H9 (cell line): ENCODE data around the gene B9D1. TPM values are rescaled to one million over a fixed set of nuclear protein-coding genes. Genes with fewer than 3 reads are reported as not detected.

Source experiments
- DNase-seq: peaks from one replicate; pipeline ENCODE4 v3.0.0-alpha.2; 2017
- H2AFZ ChIP-seq: one replicate; pipeline ENCODE4 v1.6.1; 2013; ENCODE audit warnings: mild to moderate bottlenecking, low read length, control low read depth, moderate library complexity
- H2AK5ac ChIP-seq: 2 replicates; pipeline ENCODE4 v1.6.1; 2013; ENCODE audit warnings: low read length, control low read depth, mixed read lengths; ENCODE audit not compliant: insufficient read length
- H2BK120ac ChIP-seq: one replicate; pipeline ENCODE4 v1.6.1; 2013; ENCODE audit warnings: low read depth, mild to moderate bottlenecking, low read length, control low read depth, inconsistent platforms; ENCODE audit not compliant: poor library complexity, severe bottlenecking
- H2BK12ac ChIP-seq: 2 replicates; pipeline ENCODE4 v1.6.1; 2013; ENCODE audit warnings: low read length, control low read depth, mixed read lengths, low read depth; ENCODE audit not compliant: insufficient read length
- H2BK15ac ChIP-seq: 2 replicates; pipeline ENCODE4 v1.6.1; 2013; ENCODE audit warnings: low read depth, low read length, control low read depth
- H2BK20ac ChIP-seq: one replicate; pipeline ENCODE4 v1.6.1; 2013; ENCODE audit warnings: low read depth, mild to moderate bottlenecking, low read length, control low read depth, inconsistent platforms; ENCODE audit not compliant: poor library complexity, severe bottlenecking
- H2BK5ac ChIP-seq: 2 replicates; pipeline ENCODE4 v1.6.1; 2013; ENCODE audit warnings: low read length, control low read depth, mixed read lengths; ENCODE audit not compliant: insufficient read length
- H3K14ac ChIP-seq: 2 replicates; pipeline ENCODE4 v1.6.1; 2013; ENCODE audit warnings: low read length, control low read depth; ENCODE audit not compliant: insufficient read depth
- H3K18ac ChIP-seq: 2 replicates; pipeline ENCODE4 v1.6.1; 2013; ENCODE audit warnings: low read depth, mild to moderate bottlenecking, mixed read lengths, low read length, control low read depth; ENCODE audit not compliant: insufficient read length
- H3K23ac ChIP-seq: 2 replicates; pipeline ENCODE4 v1.6.1; 2013; ENCODE audit warnings: low read length, control low read depth, mixed read lengths, low read depth; ENCODE audit not compliant: insufficient read length
- H3K23me2 ChIP-seq: 2 replicates; pipeline ENCODE4 v1.6.1; 2013; ENCODE audit warnings: low read depth, mild to moderate bottlenecking, mixed read lengths, low read length, control low read depth; ENCODE audit not compliant: insufficient read length, poor library complexity, severe bottlenecking
- H3K27ac ChIP-seq: 2 replicates; pipeline ENCODE4 v1.5.1; 2013; ENCODE audit warnings: low read length, control low read depth, mixed read lengths, low read depth; ENCODE audit not compliant: insufficient read length
- H3K27me3 ChIP-seq: 2 replicates; pipeline ENCODE4 v1.6.1; 2013; ENCODE audit warnings: low read length, control low read depth, inconsistent platforms; ENCODE audit not compliant: insufficient read depth
- H3K4ac ChIP-seq: 2 replicates; pipeline ENCODE4 v1.6.1; 2013; ENCODE audit warnings: low read depth, mild to moderate bottlenecking, control low read depth, inconsistent platforms, low read length, moderate library complexity
- H3K4me1 ChIP-seq: 2 replicates; pipeline ENCODE4 v1.6.1; 2013; ENCODE audit warnings: low read length, control low read depth, inconsistent platforms; ENCODE audit not compliant: insufficient read depth
- H3K4me2 ChIP-seq: 2 replicates; pipeline ENCODE4 v1.6.1; 2013; ENCODE audit warnings: low read length, control low read depth, mixed read lengths; ENCODE audit not compliant: insufficient read length, insufficient read depth
- H3K56ac ChIP-seq: 2 replicates; pipeline ENCODE4 v1.6.1; 2013; ENCODE audit warnings: low read depth, mild to moderate bottlenecking, mixed read lengths, low read length, control low read depth; ENCODE audit not compliant: insufficient read length
- H3K79me1 ChIP-seq: 2 replicates; pipeline ENCODE4 v1.6.1; 2013; ENCODE audit warnings: low read depth, mild to moderate bottlenecking, moderate library complexity, low read length, control low read depth, inconsistent platforms; ENCODE audit not compliant: insufficient read depth, poor library complexity, severe bottlenecking
- H3K79me2 ChIP-seq: 2 replicates; pipeline ENCODE4 v1.6.1; 2013; ENCODE audit warnings: low read length, control low read depth, inconsistent platforms; ENCODE audit not compliant: insufficient read depth
- H3K9ac ChIP-seq: 2 replicates; pipeline ENCODE4 v1.6.1; 2013; ENCODE audit warnings: low read length, control low read depth, mixed read lengths; ENCODE audit not compliant: insufficient read length; ENCODE audit errors: extremely low read depth
- H3K9me3 ChIP-seq: one replicate; pipeline ENCODE4 v1.6.1; 2013; ENCODE audit warnings: low read depth, low read length, inconsistent platforms; ENCODE audit not compliant: control insufficient read depth
- H3T11ph ChIP-seq: one replicate; pipeline ENCODE4 v1.6.1; 2013; ENCODE audit warnings: mild to moderate bottlenecking, low read length, control low read depth, inconsistent platforms
- H4K20me1 ChIP-seq: one replicate; pipeline ENCODE4 v1.6.1; 2013; ENCODE audit not compliant: control insufficient read depth, insufficient read length, insufficient read depth
- H4K5ac ChIP-seq: 2 replicates; pipeline ENCODE4 v1.6.1; 2013; ENCODE audit warnings: low read depth, mild to moderate bottlenecking, mixed read lengths, low read length, control low read depth; ENCODE audit not compliant: insufficient read length
- H4K8ac ChIP-seq: replicated peaks from 2 replicates; pipeline ENCODE4 v1.6.1; 2013; ENCODE audit warnings: low read length, control low read depth, mixed read lengths, low read depth; ENCODE audit not compliant: insufficient read length
- H4K91ac ChIP-seq: 2 replicates; pipeline ENCODE4 v1.6.1; 2013; ENCODE audit warnings: low read depth, mild to moderate bottlenecking, moderate library complexity, mixed read lengths, low read length, control low read depth; ENCODE audit not compliant: insufficient read length
- H3K27ac Mint-ChIP-seq, 3 experiments: 2 replicates in 2 of 3; 3 replicates in 1 of 3; pipeline ENCODE4 v1.8.0; 2020 to 2021; ENCODE audit warnings: mixed read lengths in 3 of 3, mild to moderate bottlenecking in 1 of 3, moderate library complexity in 1 of 3
- H3K27me3 Mint-ChIP-seq: 2 replicates; pipeline ENCODE4 v1.8.0; 2021; ENCODE audit warnings: low read depth, mild to moderate bottlenecking, moderate library complexity, mixed read lengths
- H3K36me3 Mint-ChIP-seq, 3 experiments: 2 replicates in 2 of 3; 3 replicates in 1 of 3; pipeline ENCODE4 v1.8.0; 2020 to 2021; ENCODE audit warnings: low read depth in 3 of 3, mixed read lengths in 3 of 3; ENCODE audit not compliant: insufficient read depth in 1 of 3
- H3K4me1 Mint-ChIP-seq, 2 experiments: 2 replicates each; pipeline ENCODE4 v1.8.0; 2020; ENCODE audit warnings: mixed read lengths in 2 of 2
- H3K4me3 Mint-ChIP-seq, 2 experiments: 2 replicates in 1 of 2; 3 replicates in 1 of 2; pipeline ENCODE4 v1.8.0; 2020 to 2021; ENCODE audit warnings: mild to moderate bottlenecking in 2 of 2, mixed read lengths in 2 of 2, moderate library complexity in 1 of 2
- H3K9me3 Mint-ChIP-seq, 2 experiments: 2 replicates in 1 of 2; 3 replicates in 1 of 2; pipeline ENCODE4 v1.8.0; 2020; ENCODE audit warnings: mild to moderate bottlenecking in 2 of 2, mixed read lengths in 2 of 2, moderate library complexity in 1 of 2
- WGBS: extraction: QIAGEN DNeasy Blood & Tissue Kit; methylation state at CpG from one replicate; pipeline ENCODE4 v1.1.7; 2013; ENCODE audit warnings: missing lambda C conversion rate, low lambda C conversion rate, mixed read lengths; ENCODE audit not compliant: insufficient read length; ENCODE audit errors: extremely low coverage; 5-methylcytosine and 5-hydroxymethylcytosine counted together
- total RNA-seq: library from RNA; stranded (reverse); gene quantifications from 2 replicates; pipeline ENCODE4 v1.2.1, GENCODE V29; 2021
- TF ChIP-seq, protein P1 (sequence below): fragments of 200-600 bp; sonication (generic); conservative IDR thresholded peaks from 3 replicates; pipeline ENCODE4 v1.8.0; 2021; ENCODE audit warnings: antibody characterized with exemption, mild to moderate bottlenecking

The B9D1 gene
- total RNA-seq, 1 experiment from 2014 or later: 30.4 TPM

DNA sequence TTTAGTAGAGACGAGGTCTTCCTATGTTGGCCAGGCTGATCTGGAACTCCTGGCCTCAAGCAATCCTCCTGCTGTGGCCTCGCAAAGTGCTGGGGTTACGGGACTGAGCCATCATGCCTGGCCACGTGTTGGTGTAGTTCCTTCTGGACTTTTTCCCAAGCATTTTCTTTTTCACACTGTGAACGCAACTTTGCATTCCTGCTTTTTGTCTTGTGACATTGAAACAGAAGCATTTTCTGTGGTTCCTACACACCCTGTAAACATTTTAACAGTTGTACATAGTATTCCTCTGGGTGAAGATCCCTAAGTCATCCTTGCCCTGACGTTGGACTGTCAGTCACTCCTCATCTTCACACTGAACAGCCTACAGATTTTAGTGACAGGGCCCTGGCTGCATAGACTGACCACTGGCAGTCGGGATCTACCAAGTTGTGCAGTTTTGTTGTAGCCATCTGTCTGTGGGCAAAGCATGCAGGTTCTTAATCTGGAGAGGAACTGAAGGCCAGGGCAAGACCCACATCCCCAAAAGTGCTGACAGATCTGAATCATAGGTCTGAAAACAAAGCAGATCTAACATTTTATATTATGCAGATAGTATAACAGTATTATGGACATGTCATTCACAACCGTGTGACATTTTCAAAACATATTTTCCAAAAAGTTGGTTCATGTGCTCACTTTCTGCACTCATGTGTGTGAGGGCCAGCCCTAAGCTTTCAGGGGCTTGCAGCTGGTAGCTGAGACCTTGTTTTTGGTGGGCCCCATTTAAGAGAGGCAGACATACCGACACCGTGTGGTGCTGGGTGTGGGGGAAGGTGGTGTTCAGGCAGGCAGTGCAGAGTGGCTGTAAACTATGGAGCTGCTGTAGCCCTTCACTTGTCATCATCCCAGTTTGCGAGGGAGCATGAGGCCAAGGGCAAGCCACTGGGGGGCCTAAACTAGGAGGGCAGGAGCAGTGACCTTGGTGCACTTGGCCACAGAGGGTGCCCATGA, 65.4 kb downstream of the B9D1 start:
- H3K4me3 Mint-ChIP-seq: no peak overlapping the region

More for the DNA sequence above, 65.4 kb downstream of the B9D1 start:
- Histone ChIP-seq H3K27me3 (no peaks in the 10 kb centered on the region), H3K23me2 (no peaks in the 10 kb centered on the region), H3K4me2 (no peak overlapping the region), H2BK120ac (no peak overlapping the region), H3K9ac (no peak overlapping the region), H3K27ac (no peak overlapping the region), H3K23ac (no peak overlapping the region), H2AFZ (no peak overlapping the region), H3K4ac (no peak overlapping the region), H3K18ac (no peak overlapping the region), H3K56ac (no peak overlapping the region), H4K5ac (no peak overlapping the region), H3K4me1 (no peaks in the 10 kb centered on the region), H4K91ac (no peak overlapping the region), H3T11ph (no peak overlapping the region), H3K79me1 (no peaks in the 10 kb centered on the region), H2BK5ac (no peak overlapping the region), H2AK5ac (no peak overlapping the region), H4K20me1 (no peaks in the 10 kb centered on the region), H4K8ac (no peak overlapping the region), H2BK20ac (no peak overlapping the region), H2BK12ac (no peak overlapping the region), H2BK15ac (no peak overlapping the region), H3K9me3 (no peaks in the 10 kb centered on the region), H3K14ac (no peak overlapping the region), H3K79me2 (no peaks in the 10 kb centered on the region)
- no peak for DNase-seq
- no peaks in the 10 kb centered on the region for H3K9me3 Mint-ChIP-seq
- H3K27ac Mint-ChIP-seq: peak overlapping the region in 1 of 3 experiments; percentile 55; a peak in 1 of 7 replicates
- TF ChIP-seq, protein P1, sequence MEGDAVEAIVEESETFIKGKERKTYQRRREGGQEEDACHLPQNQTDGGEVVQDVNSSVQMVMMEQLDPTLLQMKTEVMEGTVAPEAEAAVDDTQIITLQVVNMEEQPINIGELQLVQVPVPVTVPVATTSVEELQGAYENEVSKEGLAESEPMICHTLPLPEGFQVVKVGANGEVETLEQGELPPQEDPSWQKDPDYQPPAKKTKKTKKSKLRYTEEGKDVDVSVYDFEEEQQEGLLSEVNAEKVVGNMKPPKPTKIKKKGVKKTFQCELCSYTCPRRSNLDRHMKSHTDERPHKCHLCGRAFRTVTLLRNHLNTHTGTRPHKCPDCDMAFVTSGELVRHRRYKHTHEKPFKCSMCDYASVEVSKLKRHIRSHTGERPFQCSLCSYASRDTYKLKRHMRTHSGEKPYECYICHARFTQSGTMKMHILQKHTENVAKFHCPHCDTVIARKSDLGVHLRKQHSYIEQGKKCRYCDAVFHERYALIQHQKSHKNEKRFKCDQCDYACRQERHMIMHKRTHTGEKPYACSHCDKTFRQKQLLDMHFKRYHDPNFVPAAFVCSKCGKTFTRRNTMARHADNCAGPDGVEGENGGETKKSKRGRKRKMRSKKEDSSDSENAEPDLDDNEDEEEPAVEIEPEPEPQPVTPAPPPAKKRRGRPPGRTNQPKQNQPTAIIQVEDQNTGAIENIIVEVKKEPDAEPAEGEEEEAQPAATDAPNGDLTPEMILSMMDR: no peak
- H3K4me1 Mint-ChIP-seq: peaks cover 10 to 14% of the 10 kb centered on the region in 2 experiments
- no peaks in the 10 kb centered on the region for H3K36me3 Mint-ChIP-seq
- H3K27me3 Mint-ChIP-seq: no peaks in the 10 kb centered on the region
- WGBS: no CpG with 5 or more reads among the region's 11 CpGs
